Fibroblast of gingiva (primary cell): ENCODE measurements around the gene MRPL1.
"Not testable (repeated sequence)": the region's sequence is repeated elsewhere in the genome, so short reads cannot be mapped to it uniquely, and the experiment has no call there.

Source experiments
- DNase-seq: peaks from one replicate; pipeline ENCODE4 v3.0.0-alpha.2; 2011; ENCODE audit warnings: low read depth

Gene MRPL1

DNA sequence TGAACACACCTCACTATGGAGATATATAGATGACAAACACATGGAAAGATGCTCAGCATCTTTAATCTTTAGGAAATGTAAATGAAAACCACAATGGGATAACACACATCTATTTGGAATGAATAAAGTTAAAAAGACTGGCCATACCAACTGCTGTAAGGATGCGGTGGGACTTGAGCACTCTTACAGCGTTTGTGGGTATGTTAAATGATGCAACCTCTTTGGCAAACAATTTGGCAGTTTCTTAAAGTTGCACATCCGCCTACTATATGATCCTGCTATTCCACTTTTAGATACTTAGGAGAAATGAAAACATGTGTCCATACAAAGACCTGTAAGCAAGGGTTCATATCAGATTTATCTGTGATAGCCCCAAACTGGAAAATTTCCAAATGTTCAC is 50.7 kb downstream of the MRPL1 start:
- no peak for DNase-seq

DNA sequence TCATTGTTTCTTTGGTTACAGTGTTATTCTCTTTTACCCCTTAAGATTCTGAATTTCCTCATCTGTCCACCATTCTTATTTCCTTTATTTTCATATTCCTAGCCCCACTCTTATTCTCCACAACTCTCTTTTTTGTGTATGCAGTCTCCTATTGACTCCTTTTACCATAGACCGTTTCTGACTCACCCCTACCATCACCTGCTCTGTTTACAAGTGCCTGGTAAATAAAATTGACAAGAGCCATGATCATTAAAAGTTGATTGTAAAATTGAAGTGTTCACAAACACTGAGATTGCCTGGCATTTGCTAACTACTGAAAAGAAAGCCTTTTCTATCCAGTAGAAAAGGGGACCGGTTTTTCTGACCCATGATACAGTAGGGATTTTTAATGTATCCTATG is 54.4 kb downstream of the MRPL1 start:
- DNase-seq, result no peak

GRCh38 chr4:77917601-77918000 is 55.0 kb downstream of the MRPL1 start:
- no peak for DNase-seq

DNA sequence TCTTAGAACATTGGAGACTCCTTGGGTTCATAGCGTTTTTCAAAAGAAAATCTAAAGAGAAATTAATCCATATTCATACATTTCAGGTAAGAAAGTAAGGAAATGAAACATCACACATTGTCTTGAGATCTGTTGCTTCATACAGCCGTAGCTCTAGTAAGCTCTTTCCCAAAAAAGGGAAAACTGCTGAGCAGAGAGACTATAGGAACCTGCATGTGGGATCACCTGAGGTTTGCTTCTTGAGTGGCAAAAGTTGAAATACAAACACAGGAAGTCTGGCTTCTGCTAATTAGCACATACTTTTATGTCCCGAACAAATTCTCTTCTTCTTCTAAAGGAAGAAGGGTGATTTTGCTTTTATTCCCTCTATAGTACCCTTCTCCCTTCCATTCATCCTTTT is 57.7 kb downstream of the MRPL1 start:
- no peak for DNase-seq

- DNase-seq, result peak; percentile 87
Measured at GRCh38 chr4:77921701-77922100, 59.1 kb downstream of the MRPL1 start.

- DNase-seq, result peak; percentile 61
Measured at GRCh38 chr4:77922158-77923094, 59.8 kb downstream of the MRPL1 start.

- peak; percentile 47 for DNase-seq
Measured at GRCh38 chr4:77927991-77928925, 65.6 kb downstream of the MRPL1 start.

DNA sequence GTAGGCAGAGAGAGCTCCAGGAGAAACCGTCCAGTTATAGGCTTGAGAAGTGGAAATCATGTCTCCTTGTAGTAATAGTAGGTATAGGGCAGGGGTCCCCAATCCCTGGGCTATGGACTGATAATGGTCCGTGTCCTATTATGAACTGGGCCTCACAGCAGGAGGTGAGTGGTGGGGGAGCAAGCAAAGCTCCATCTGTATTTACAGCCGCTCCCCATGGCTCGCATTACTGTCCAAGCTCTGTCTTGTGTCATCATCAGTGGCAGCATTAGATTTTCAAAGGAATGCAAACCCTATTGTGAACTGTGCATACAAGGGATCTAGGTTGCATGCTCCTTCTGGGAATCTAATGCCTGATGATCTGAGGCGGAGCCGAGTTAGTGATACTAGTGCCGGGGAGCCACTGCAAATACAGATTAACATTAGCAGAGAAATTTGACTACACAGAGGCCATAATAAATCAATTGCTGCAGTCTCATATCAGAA is 67.6 kb downstream of the MRPL1 start:
- DNase-seq, result no peak

DNA sequence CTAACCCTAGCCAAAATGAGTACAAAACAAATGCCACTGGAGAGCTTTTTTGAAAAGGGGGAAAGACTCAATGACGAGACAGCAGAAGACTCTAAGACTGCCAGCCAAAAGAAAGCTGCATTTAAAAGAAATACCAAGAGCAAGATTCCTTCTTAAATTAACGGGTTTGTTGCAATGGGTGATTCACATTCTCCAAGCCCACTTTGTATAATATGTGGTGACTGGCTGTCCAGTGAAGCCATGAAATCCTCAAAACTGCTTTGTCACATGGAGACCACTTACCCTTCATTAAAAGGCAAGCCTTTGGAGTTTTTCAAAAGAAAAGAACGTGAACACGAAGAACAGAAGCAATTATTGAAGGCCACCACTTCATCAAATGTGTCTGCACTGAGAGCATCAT is 68.2 kb downstream of the MRPL1 start:
- no peak for DNase-seq

DNA sequence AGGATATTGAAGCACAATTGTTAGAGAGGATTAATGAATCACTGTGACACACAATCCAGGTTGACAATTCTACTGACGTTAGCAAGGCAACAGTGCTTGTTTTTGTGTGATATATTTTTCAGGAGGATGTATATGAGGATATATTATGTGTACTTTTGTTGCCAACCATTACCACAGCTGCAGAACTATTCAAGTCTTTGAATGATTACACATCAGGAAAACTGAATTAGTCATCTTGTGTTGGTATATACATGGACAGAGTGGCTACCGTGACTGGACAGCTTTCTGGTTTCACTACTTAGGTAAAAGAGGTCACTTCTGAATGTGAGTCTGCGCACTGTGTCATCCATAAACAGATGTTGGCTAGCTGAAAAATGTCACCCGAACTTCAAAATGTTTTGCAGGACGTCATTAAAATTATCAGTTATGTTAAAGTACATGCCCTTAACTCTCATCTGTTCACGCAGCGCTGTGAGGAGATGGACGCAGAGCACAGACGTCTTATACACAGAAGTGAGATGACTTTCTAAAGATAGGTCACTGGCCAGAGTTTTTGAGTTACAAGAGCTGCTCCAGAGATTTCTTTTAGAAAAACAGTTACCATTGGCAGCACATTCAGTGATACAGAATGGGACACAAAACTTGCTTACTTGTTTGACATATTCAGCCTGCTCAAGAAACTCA is 69.0 kb downstream of the MRPL1 start:
- DNase-seq, result peak; percentile 50

DNA sequence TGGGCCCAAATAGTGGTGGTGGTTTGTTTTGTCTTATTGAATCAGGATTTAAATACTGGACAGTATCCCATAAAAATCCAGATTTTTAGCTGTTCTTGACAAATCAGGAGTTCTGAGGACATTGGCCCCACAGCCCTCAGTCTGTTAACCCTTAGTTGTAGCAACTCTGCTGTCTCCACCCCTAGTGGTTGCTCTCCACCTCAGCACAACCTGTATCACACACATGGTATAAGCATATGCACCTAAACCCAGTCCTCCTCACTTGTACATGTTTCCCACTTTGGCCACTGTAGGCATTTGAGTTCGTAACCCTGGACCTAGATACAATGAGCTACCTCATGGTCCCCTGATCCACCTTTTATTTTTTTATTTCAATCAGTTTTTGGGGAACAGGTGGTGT is 75.9 kb downstream of the MRPL1 start:
- no peak for DNase-seq

- not testable (repeated sequence) for DNase-seq
Measured at GRCh38 chr4:77945929-77946328, 83.3 kb downstream of the MRPL1 start.

GRCh38 chr4:77950203-77950602 is 87.6 kb downstream of the MRPL1 start:
- no peak for DNase-seq

GRCh38 chr4:77952457-77952856 is 89.8 kb downstream of the MRPL1 start:
- no peak for DNase-seq

DNA sequence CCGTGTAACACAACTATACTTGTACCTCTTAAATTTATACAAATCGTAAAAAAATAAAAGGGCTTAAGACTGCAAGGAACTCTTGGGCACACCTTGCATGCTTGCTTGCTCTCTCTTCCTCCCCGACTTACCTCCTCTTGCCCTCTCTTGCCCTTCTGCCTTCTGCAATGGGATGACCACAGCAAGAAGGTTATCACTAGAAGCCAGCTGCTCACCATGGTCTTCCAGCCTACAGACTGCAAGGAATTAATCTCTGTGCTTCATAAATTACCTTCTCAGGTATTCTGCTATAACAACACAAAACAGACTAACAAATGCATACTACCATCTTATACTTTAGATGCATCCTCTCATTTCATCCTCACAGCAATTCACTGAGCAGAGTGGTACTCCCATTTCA is 92.1 kb downstream of the MRPL1 start:
- no peak for DNase-seq

DNA sequence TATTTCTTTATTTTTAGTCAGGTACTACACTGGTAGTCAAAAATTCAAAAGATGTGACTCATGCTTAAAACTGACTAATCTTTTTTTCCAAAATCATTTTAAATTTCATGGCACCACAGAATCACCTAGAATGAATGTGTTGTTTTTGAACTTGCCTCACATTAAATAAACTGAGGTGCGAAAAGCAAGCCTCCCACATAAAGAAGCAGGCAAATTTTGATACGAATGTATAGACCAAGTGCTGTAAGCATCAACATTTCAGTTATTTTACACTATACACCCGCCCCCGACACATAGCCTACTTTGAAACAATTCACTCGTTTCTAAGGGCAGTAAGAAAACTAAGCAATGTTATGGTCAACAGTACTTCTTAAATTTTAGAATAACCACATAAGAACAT is 94.3 kb downstream of the MRPL1 start:
- no peak for DNase-seq

DNA sequence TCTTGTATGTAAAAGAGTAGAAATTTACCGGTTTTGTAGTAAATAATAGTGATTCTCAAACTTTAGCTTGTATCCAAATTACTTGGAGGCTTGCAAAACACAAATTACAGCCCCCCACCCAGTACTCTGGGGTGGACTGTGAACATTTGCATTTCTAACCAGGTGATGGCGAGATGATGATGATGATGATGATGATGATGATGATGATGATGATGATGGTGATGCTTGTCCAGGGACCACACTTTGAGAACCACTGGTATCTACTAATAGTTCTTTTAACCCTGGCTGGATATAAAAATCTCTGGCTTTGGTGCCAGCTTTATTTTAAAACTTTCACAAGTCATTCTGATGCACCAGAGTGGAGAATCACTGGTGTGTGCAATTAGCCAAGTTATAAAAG is 96.3 kb downstream of the MRPL1 start:
- DNase-seq, result no peak

DNA sequence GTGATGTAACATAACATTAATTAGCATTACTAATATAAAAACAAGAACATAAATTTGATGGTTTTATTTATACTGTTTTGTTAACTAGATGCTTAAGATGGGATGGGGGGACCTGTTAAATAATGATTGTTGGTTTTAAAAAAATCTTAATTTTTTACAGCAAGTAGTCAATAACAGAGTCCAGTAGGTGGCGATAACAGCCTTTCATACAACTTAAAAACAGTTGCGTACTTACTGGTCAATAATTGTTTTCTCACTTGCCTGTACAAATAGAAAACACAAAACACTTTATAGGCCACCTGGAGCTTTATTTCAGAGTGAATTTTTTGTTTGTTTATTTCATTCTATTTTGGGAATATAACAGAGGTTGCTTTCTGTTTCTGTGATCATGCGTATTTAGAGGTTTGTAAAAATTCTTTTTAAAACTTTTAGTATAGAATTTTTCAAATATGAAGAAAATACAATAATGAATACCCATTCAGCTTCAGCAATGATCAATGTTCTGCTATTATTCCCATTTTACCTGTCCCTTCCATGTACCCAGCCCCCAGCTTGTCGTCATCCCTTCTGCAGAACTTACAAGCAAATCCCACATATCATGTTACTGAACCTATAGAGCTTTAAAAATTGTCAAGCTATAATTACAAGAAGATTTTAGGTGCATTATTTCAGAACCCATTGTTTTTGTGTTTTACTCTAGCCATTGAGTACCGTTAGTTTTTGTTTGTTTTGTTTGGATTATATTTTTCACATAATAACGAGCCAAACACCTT is 97.1 kb downstream of the MRPL1 start:
- peak; percentile 58 for DNase-seq

GRCh38 chr4:77960367-77960766 is 97.7 kb downstream of the MRPL1 start:
- no peak for DNase-seq

- no peak for DNase-seq
Measured at GRCh38 chr4:77963004-77963403, 100.4 kb downstream of the MRPL1 start.

DNA sequence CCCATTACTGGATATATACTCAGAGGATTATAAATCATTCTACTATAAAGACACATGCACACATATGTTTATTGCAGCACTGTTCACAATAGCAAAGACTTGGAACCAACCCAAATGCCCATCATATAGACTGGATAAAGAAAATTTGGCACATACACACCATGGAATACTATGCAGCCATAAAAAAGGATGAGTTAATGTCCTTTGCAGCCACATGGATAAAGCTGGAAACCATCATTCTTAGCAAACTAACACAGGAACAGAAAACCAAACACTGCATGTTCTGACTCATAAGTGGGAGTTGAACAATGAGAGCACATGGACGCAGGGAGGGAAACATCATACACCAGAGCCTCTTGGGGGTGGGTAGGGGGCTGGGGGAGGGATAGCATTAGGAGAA is 111.0 kb downstream of the MRPL1 start:
- not testable (repeated sequence) for DNase-seq
